ENCODE data around the gene HOXD9.
A peak's percentile ranks its signal among the peaks of the same experiment; 100 is the strongest.

The HOXD9 gene

GRCh38 chr2:176129813-176130146, 7.3 kb downstream of the HOXD9 start:
- no peak for TF ChIP-seq TCF12 (IDR thresholded peaks at IDR 0.05; ENCODE audit: low read depth)
- 0 out of 2 replicates have a peak, but pooled peaks have one; percentile 5 for TF ChIP-seq FOXM1 (IDR thresholded peaks at IDR 0.05; ENCODE audit: borderline replicate concordance, low read depth)
- no peak for TF ChIP-seq ZBTB7A (IDR thresholded peaks at IDR 0.05; ENCODE audit: low read depth)
- TF ChIP-seq CREB1 (IDR thresholded peaks at IDR 0.05; ENCODE audit: low read depth): no peak
- no peak for TF ChIP-seq EP300 (IDR thresholded peaks at IDR 0.05; ENCODE audit: borderline replicate concordance)

DNA sequence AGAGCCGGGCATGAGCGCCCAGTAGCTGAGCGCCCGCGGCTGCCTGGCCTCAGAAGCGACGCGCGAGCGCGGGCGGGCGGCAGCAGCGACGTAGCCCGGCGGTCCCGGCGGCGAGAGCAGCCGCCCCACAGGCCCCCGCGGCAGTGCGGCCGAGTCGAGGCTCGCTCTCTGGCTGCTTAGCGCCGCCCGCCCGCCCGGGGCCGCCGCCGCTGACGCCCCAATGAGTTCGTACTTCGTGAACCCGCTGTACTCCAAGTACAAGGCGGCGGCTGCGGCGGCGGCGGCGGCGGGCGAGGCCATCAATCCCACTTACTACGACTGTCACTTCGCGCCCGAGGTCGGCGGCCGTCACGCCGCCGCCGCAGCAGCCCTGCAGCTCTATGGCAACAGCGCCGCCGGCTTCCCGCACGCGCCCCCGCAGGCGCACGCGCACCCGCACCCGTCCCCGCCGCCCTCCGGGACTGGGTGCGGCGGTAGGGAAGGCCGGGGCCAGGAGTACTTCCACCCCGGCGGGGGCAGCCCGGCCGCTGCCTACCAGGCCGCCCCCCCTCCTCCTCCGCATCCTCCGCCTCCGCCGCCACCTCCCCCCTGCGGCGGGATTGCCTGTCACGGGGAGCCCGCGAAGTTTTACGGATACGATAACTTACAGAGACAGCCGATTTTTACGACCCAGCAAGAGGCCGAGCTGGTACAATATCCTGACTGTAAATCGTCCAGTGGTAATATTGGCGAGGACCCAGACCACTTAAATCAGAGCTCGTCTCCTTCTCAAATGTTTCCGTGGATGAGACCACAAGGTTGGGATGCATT, 7.8 kb downstream of the HOXD9 start:
- TF ChIP-seq, protein P1, sequence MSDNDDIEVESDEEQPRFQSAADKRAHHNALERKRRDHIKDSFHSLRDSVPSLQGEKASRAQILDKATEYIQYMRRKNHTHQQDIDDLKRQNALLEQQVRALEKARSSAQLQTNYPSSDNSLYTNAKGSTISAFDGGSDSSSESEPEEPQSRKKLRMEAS (IDR thresholded peaks at IDR 0.05): peak; percentile 48
- TF ChIP-seq CEBPB (IDR thresholded peaks at IDR 0.05): no peak
- peak; percentile 83 for TF ChIP-seq EGR1 (IDR thresholded peaks at IDR 0.05)
- 0 out of 2 replicates have a peak, but pooled peaks have one; percentile 17 for TF ChIP-seq EP300 (IDR thresholded peaks at IDR 0.05; ENCODE audit: borderline replicate concordance)
- peak; percentile 23; the same call in 1 of the 2 replicates for TF ChIP-seq TAF1 (IDR thresholded peaks at IDR 0.05; ENCODE audit: low read depth)

- TF ChIP-seq TEAD4 (IDR thresholded peaks at IDR 0.05) (no peak), YY1 (IDR thresholded peaks at IDR 0.05; ENCODE audit: low read depth) (no peak), CREB1 (IDR thresholded peaks at IDR 0.05; ENCODE audit: low read depth) (no peak), ZBTB7A (IDR thresholded peaks at IDR 0.05; ENCODE audit: low read depth) (no peak), FOXM1 (IDR thresholded peaks at IDR 0.05; ENCODE audit: borderline replicate concordance, low read depth) (no peak), CEBPB (IDR thresholded peaks at IDR 0.05) (no peak), REST (IDR thresholded peaks at IDR 0.05; ENCODE audit: low read depth) (no peak), EP300 (IDR thresholded peaks at IDR 0.05; ENCODE audit: borderline replicate concordance) (no peak), TAF1 (IDR thresholded peaks at IDR 0.05; ENCODE audit: low read depth) (no peak), RAD21 (IDR thresholded peaks at IDR 0.05; ENCODE audit: low read depth) (no peak), TCF12 (IDR thresholded peaks at IDR 0.05; ENCODE audit: low read depth) (no peak), NFIC (IDR thresholded peaks at IDR 0.05) (no peak), EGR1 (IDR thresholded peaks at IDR 0.05) (no peak)
- TF ChIP-seq, protein P2, sequence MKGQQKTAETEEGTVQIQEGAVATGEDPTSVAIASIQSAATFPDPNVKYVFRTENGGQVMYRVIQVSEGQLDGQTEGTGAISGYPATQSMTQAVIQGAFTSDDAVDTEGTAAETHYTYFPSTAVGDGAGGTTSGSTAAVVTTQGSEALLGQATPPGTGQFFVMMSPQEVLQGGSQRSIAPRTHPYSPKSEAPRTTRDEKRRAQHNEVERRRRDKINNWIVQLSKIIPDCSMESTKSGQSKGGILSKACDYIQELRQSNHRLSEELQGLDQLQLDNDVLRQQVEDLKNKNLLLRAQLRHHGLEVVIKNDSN (IDR thresholded peaks at IDR 0.05): no peak
- TF ChIP-seq, protein P1 (IDR thresholded peaks at IDR 0.05): no peak
Observed at GRCh38 chr2:176130957-176131847, 8.7 kb downstream of the HOXD9 start.

- TF ChIP-seq TCF12 (IDR thresholded peaks at IDR 0.05; ENCODE audit: low read depth) (no peak), FOXM1 (IDR thresholded peaks at IDR 0.05; ENCODE audit: borderline replicate concordance, low read depth) (no peak), TEAD4 (IDR thresholded peaks at IDR 0.05) (no peak), EP300 (IDR thresholded peaks at IDR 0.05; ENCODE audit: borderline replicate concordance) (no peak), ZBTB7A (IDR thresholded peaks at IDR 0.05; ENCODE audit: low read depth) (no peak), REST (IDR thresholded peaks at IDR 0.05; ENCODE audit: low read depth) (no peak), YY1 (IDR thresholded peaks at IDR 0.05; ENCODE audit: low read depth) (no peak), CREB1 (IDR thresholded peaks at IDR 0.05; ENCODE audit: low read depth) (no peak), CEBPB (IDR thresholded peaks at IDR 0.05) (no peak), NFIC (IDR thresholded peaks at IDR 0.05) (no peak), RAD21 (IDR thresholded peaks at IDR 0.05; ENCODE audit: low read depth) (no peak), TAF1 (IDR thresholded peaks at IDR 0.05; ENCODE audit: low read depth) (no peak), EGR1 (IDR thresholded peaks at IDR 0.05) (no peak)
- TF ChIP-seq, protein P1 (IDR thresholded peaks at IDR 0.05): no peak
- TF ChIP-seq, protein P2 (IDR thresholded peaks at IDR 0.05): no peak
Observed at GRCh38 chr2:176131848-176132158, 9.3 kb downstream of the HOXD9 start.

Data from Ishikawa (cell line).